ENCODE data around the gene MB. TPM values are rescaled to one million over a fixed set of nuclear protein-coding genes. Genes with fewer than 3 reads are reported as not detected.

The MB gene
- total RNA-seq, 1 experiment from 2014 or later = 0.94 TPM

Other genes starting within 250 kb of the MB start
- gene HMOX1, start 236.2 kb downstream of the MB start, total RNA-seq (2014; rRNA removed; shearing (Covaris generic)) = 9.4 and 14.9 TPM in 2 replicates
- 54.9 and 88.6 TPM in 2 replicates for gene MCM5, start 217.2 kb downstream of the MB start, total RNA-seq (2014; rRNA removed; shearing (Covaris generic))
- gene RASD2, start 76.5 kb downstream of the MB start, total RNA-seq (2014; rRNA removed; shearing (Covaris generic)) = 1.6 and 2.4 TPM in 2 replicates
- gene APOL6, start 31.1 kb upstream of the MB start, total RNA-seq (2014; rRNA removed; shearing (Covaris generic)) = 22.2 and 25.8 TPM in 2 replicates
- gene APOL5, start 100.5 kb upstream of the MB start, total RNA-seq (2014; rRNA removed; shearing (Covaris generic)) = not detected in 2 replicates